OCI-LY3 (cell line): Measurements from ENCODE around the gene SLC2A13.

Source experiments
- CTCF ChIP-seq: fragments of 200-600, 300-600 bp; sonication (generic); IDR thresholded peaks from 2 replicates; pipeline ENCODE4 v1.5.1; 2014; ENCODE audit warnings: antibody characterized with exemption, low read length, low read depth
- EZH2phosphoT487 ChIP-seq: fragments of 200-600 bp; shearing (Covaris generic); IDR thresholded peaks from 2 replicates; pipeline ENCODE4 v1.6.1; 2018; ENCODE audit warnings: antibody characterized with exemption, mixed run types, low read depth

GRCh38 chr12:40153432-40153831 lies 47.6 kb upstream of the SLC2A13 start:
- TF ChIP-seq CTCF (no peak), EZH2phosphoT487 (no peak)
